ENCODE results near the gene ZNF343.

DNA sequence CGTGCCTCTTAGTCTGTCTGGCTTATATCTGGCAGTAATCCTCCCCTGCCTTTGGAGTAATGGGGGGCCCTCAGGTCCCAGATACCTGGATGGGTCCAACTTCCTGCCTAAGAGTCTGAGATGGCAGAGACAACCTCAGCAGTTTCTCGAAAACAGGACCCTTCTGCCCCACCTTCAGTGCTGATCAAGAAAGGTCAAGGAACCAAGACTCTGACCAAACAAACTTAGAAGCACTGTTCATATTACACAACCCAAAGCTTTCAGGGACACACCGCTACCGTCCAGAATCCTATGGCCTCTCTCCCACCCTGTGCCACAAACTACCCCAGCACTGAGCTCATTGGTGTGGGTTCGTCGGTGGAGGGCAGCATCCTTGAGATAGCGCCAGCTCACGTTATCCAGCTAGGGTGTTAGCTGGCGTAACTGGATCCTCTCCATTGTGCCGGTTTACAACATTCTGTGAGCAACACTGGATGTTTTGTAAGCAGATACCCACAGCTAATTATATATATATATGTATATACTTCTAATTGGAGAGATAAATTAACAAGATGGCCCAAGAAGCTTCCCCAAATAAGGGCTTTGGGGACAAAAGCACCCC lies 20.1 kb upstream of the ZNF343 start:
- TF ChIP-seq, protein P1, sequence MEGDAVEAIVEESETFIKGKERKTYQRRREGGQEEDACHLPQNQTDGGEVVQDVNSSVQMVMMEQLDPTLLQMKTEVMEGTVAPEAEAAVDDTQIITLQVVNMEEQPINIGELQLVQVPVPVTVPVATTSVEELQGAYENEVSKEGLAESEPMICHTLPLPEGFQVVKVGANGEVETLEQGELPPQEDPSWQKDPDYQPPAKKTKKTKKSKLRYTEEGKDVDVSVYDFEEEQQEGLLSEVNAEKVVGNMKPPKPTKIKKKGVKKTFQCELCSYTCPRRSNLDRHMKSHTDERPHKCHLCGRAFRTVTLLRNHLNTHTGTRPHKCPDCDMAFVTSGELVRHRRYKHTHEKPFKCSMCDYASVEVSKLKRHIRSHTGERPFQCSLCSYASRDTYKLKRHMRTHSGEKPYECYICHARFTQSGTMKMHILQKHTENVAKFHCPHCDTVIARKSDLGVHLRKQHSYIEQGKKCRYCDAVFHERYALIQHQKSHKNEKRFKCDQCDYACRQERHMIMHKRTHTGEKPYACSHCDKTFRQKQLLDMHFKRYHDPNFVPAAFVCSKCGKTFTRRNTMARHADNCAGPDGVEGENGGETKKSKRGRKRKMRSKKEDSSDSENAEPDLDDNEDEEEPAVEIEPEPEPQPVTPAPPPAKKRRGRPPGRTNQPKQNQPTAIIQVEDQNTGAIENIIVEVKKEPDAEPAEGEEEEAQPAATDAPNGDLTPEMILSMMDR (IDR thresholded peaks at IDR 0.05; ENCODE audit: low read length): no peak
- no peak for TF ChIP-seq EZH2 (IDR thresholded peaks at IDR 0.05; ENCODE audit: borderline replicate concordance, low read length)

Measured in OCI-LY1 (cell line).